DMS 273 treated with DMSO at 0.1 percent for 48 hours (cell line): Measurements from ENCODE around the gene KRT4.
"Not testable (repeated sequence)": the region's sequence is repeated elsewhere in the genome, so short reads cannot be mapped to it uniquely, and the experiment has no call there.

Experiments used
- DNase-seq: peaks from one replicate; lab custom pipeline; 2025; lab: John Stamatoyannopoulos, UW

Gene KRT4

DNA sequence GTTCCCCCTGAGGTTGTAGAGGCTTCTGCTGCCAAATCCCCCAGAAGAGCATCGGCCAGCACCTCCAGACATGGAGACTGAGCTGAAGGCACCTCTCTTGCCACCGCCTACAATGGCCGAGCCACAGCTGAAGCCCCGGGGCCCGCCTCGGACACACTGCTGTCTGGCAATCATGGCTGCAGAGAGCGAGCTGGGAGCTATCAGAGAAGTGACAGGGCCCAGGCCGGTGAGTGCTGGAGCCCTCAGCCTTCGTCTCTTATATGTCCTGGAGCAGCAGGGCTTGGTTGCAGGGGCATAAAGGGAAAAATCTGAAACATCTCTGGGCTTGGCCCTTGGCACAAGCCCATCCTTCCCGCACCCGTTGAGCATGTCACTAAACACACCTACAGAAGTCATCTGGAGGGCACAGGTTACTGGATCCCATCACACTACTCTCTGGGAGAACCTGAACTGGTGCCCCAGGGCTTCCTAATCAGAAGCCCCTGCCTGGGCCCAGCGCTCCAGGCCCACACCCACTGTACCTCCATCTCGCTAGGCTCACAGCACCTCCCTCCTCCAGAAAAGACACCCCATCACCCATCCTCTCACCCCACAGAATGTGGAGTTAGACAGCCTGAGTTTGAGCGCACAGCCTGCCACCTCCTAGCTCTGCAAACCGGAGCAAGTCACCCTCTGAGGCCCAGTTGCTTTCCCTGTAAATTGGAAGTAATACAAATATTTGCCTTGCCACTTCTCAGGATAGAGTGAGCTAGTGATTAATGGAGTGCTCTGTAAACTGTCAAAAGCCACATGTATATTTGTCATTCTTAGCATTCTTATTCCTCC lies at the start of gene KRT4:
Gene KRT4 (minus strand): TSS at position 232 of the 825 bp plus-strand sequence. CDS start 58 bp downstream, at position 174.
- no peak for DNase-seq

- no peak for DNase-seq
Measured at GRCh38 chr12:52862023-52862422, 48.1 kb upstream of the KRT4 start.

GRCh38 chr12:52861511-52861910 lies 47.6 kb upstream of the KRT4 start:
- DNase-seq = no peak

GRCh38 chr12:52860102-52860823 lies 46.3 kb upstream of the KRT4 start:
- no peak for DNase-seq

DNA sequence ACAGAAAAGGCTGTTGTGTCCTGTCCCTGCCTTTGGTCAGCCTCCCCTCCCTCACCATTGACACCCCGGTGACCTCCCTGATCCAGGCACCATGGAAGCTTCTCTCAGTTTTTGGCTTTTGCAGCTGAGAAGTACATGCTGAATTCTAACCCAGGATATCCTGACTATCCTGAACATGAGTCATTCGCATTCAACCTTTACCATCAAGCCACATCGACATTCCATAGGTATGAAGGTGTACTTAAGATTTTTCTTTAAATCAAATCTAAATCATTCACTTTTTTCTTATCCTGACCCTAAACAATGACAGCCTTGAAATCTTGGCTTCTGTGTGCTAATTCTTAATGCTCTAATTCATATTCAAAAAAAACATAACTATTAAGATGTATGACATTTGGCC lies 43.6 kb upstream of the KRT4 start:
- no peak for DNase-seq

GRCh38 chr12:52856787-52857186 lies 42.9 kb upstream of the KRT4 start:
- DNase-seq = no peak

DNA sequence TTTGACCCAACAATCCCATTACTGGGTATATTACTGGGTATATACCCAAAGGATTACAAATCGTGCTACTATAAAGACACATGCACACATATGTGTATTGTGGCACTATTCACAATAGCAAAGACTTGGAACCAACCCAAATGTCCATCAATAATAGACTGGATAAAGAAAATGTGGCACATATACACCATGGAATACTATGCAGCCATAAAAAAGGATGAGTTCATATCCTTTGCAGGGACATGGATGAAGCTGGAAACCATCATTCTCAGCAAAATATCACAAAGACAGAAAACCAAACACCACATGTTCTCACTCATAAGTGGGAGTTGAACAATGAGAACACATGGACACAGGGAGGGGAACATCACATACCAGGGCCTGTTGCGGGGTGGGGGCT lies 42.2 kb upstream of the KRT4 start:
- not testable (repeated sequence) for DNase-seq

DNA sequence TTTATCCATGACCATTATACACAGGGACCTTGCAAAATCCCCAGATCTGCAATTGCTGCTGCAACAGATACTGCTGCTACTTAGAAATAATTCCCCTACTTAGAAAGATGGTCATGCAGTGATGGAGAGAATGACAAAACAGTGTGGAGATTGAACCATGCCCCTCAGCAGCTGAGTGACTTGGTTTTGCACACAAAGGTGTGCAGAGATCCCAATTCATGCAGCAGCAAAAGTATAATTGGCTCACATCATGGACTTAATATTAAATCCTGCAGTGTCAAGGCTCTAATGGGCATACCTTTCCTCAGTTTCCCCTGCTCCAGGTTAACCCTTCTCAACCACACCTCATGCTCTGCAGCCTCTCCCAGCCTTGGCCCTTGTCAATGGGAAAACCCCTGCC lies 37.9 kb upstream of the KRT4 start:
- DNase-seq = no peak

- no peak for DNase-seq
Measured at GRCh38 chr12:52850681-52851080, 36.8 kb upstream of the KRT4 start.

GRCh38 chr12:52849511-52849910 lies 35.6 kb upstream of the KRT4 start:
- DNase-seq = no peak

DNA sequence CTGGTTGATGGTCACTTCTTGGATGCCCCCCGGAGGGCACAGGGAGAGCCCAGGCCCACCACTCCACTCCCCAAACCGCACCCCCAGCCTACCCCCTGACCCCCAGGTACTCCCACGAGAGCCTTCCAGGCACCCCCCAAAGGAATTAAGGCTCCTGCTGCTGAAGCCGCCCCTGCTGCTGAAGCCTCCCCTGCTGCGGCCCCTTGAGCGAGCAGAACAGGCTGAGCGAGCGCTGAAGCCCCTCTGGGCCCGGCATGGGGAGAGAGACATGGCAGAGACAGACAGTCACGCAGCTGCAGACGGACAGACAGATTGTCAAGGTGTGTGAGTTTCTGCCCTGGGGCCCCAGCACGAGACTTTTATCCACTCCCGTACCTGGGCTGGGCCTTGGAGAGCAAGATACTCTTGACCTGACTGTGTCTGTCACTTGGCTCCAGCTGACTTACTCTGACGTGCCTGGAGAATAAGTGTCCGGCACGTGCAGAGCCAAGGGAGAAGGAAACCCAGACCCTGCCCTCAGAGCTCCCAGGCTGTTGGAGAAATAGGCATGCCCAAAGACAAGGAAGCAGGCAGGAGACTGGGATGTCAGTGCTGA lies 34.8 kb upstream of the KRT4 start, which contains the start of gene KRT78:
Gene KRT78 (minus strand): TSS at position 334 of the 595 bp plus-strand sequence. CDS start 64 bp downstream, at position 270.
- DNase-seq = no peak

DNA sequence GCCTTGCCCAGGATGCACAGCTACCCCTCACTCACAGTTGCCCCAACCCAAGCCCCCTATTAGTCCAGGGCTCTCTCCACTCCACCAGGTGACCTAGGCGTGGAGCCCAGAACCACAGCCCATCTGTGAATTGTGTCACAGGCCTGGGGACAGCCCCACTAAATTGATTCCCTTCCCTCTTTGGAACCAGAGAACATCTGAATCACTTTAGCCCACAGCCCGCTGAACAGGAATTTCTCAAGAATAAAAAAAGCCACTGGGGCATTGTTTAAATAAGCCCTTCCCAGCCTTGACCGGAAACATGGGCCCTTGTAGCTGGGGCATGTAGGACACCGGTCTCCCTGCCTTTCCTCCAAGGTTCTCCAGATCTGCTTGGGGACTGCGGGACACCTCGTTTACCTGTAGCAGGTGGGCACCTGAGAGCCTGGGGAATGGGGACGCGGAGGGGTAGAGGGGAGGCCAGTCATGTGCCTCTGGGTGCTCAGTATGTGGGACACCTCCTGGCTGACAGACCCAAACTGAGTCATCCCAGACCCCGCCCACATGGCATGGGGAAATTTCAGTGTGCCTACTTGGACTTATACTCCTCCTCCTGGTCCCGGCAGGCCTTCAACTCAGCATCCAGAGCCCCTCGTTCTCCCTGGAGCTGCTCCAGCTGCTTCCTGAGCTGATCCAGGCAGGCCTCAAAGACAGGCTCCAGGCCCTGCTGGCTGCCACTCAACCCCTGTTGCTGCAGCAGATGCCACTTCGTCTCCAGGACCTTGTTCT lies 33.6 kb upstream of the KRT4 start:
- DNase-seq = no peak

- DNase-seq = no peak
Measured at GRCh38 chr12:52846356-52846970, 32.5 kb upstream of the KRT4 start.

GRCh38 chr12:52845946-52846345 lies 32.0 kb upstream of the KRT4 start:
- DNase-seq = no peak

DNA sequence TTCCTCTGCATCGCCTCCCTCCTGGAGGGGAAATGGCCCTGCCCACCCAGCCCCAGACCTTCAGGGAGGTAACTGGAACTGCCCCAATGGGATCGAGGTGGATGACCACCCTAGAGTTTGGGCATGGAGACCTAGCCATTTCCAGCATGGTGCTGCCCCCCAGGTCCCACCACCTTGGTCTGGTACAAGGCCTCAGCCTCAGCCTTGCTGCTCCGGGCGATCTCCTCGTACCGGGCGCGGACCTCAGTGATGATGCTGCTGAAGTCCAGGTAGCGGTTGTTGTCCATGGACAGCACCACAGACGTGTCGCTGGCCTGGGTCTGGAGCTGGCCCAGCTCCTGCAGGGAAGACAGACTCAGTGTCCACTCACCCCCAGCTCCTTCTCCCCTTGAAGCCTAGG lies 30.5 kb upstream of the KRT4 start:
- DNase-seq = no peak

DNA sequence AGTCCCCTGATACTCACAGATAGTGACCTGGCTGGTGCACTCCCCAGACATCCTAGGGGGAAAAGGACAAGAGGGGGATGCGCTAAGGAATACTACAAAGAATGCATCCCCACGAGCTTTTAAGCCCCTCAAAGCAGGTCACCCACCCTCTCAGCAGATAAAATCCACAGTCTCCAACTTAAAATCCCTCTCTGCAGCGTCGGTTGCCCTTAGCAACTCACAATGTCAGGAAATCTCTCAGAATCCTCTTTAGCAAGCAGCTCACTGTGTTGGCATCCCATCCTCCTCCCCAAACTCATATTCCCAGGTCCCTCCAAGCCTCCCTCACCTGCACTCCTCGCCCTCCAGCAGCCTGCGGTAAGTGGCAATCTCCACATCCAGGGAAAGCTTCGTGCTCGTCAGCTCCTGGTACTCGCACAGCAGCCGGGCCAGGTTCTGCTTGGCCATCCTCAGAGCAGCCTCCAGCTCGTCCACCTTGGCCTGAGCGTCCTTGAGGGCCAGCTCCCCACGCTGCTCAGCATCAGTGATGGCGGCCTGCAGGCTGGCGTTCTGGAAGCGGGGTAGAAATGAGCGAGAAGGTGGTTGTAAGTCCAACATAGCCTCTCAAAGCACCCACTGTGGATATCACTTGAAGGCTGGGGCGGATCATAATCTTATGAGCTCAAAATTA lies 25.7 kb upstream of the KRT4 start:
- DNase-seq = no peak

- no peak for DNase-seq
Measured at GRCh38 chr12:52838609-52839435, 24.9 kb upstream of the KRT4 start.

DNA sequence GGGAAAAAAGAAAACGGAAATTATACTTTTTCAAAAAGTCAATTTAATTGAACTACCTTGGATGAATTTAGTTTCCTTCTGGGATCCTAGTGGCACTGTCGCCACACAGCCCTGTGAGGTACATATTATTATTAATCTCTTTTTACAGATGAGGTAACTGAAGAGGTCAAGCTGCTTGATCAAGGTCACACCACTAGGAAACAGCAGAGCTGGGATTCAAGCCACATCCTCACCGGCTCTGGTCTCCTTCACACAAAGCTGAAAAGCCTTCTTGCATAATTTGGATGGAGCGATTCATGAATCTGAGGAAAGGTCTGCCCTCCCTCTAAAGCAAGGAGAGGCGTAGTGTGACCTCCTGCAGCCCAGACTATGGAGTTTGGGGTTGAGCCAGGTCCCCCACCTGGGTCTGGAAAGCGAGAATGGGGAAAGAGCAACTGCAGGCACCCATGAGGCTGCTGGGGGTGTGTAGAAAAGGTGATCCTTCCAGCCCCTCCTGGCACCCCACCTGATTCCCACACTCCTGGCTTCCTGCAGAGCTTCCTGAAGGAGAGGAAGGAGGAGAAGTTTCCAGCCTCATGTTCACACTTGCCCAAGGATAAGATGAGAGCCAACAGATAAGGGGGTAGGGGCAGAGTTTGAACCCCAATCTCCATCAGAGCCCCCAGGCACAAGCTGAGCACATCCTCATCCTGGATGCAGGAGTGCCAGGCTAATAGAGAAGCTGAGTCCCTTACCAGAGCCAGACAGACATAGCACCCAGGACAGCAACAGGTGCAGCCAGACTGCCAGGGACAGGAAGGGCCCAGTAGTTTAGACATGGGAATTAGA lies 24.1 kb upstream of the KRT4 start:
- DNase-seq = no peak

GRCh38 chr12:52837413-52837741 lies 23.5 kb upstream of the KRT4 start:
- DNase-seq = no peak
